ENCODE data around the gene GLB1L2.

- TF ChIP-seq CTCF (CRISPR knock-in tag; IDR thresholded peaks at IDR 0.05) (no peak), PHF5A (CRISPR knock-in tag; IDR thresholded peaks at IDR 0.05; ENCODE audit: low read depth, unreplicated experiment) (no peak), GABPA (IDR thresholded peaks at IDR 0.05; ENCODE audit: low read depth, low read length) (no peak), GABPA (CRISPR knock-in tag; IDR thresholded peaks at IDR 0.05; ENCODE audit: low read depth) (no peak), EZH2 (conservative IDR thresholded peaks at IDR 0.05; ENCODE audit: low read depth, low read length) (no peak), SALL2 (CRISPR knock-in tag; IDR thresholded peaks at IDR 0.05) (no peak), ZNF615 (CRISPR knock-in tag; IDR thresholded peaks at IDR 0.05; ENCODE audit: borderline replicate concordance) (no peak)
These were observed 1.5 kb downstream of the GLB1L2 start for GRCh38 chr11:134333312-134333711.
